Mesendoderm (in vitro differentiated cells): ENCODE results near the gene E2F8.
A peak's percentile ranks its signal among the peaks of the same experiment; 100 is the strongest.

Source experiments
- DNase-seq: peaks from one replicate; pipeline ENCODE4 v3.0.0; 2013
- H2AK5ac ChIP-seq: 2 replicates; pipeline ENCODE4 v1.6.1; 2013; ENCODE audit warnings: low read length, inconsistent platforms
- H2BK120ac ChIP-seq: 2 replicates; pipeline ENCODE4 v1.6.1; 2013; ENCODE audit warnings: low read depth, mild to moderate bottlenecking, low read length, moderate library complexity, mixed read lengths
- H2BK15ac ChIP-seq: replicated peaks from 2 replicates; pipeline ENCODE4 v1.6.1; 2013; ENCODE audit warnings: low read depth, mild to moderate bottlenecking, moderate library complexity
- H2BK5ac ChIP-seq: 2 replicates; pipeline ENCODE4 v1.6.1; 2013; ENCODE audit warnings: low read length, inconsistent platforms
- H3K18ac ChIP-seq: 2 replicates; pipeline ENCODE4 v1.6.1; 2013; ENCODE audit warnings: mild to moderate bottlenecking, low read length, mixed read lengths
- H3K23ac ChIP-seq: one replicate; pipeline ENCODE4 v1.6.1; 2013; ENCODE audit warnings: low read length
- H3K27ac ChIP-seq: 2 replicates; pipeline ENCODE4 v1.5.1; 2013; ENCODE audit warnings: low read depth, mild to moderate bottlenecking, inconsistent platforms, low read length, moderate library complexity
- H3K27me3 ChIP-seq: 2 replicates; pipeline ENCODE4 v1.6.1; 2013; ENCODE audit warnings: low read length, control low read depth, mild to moderate bottlenecking, inconsistent platforms; ENCODE audit not compliant: insufficient read depth, poor library complexity
- H3K36me3 ChIP-seq: 2 replicates; pipeline ENCODE4 v1.6.1; 2013; ENCODE audit warnings: low read length, inconsistent platforms; ENCODE audit not compliant: control insufficient read depth, insufficient read depth
- H3K4ac ChIP-seq: one replicate; pipeline ENCODE4 v1.6.1; 2013; ENCODE audit warnings: low read depth, mild to moderate bottlenecking, low read length, moderate library complexity
- H3K4me1 ChIP-seq: 2 replicates; pipeline ENCODE4 v1.6.1; 2013; ENCODE audit warnings: low read depth, low read length, inconsistent platforms; ENCODE audit not compliant: control insufficient read depth
- H3K4me2 ChIP-seq: 2 replicates; pipeline ENCODE4 v1.6.1; 2013; ENCODE audit warnings: low read length
- H3K4me3 ChIP-seq: 2 replicates; pipeline ENCODE4 v1.5.1; 2013; ENCODE audit warnings: mild to moderate bottlenecking, low read length
- H3K56ac ChIP-seq: one replicate; pipeline ENCODE4 v1.6.1; 2013; ENCODE audit warnings: low read length
- H3K79me1 ChIP-seq: 2 replicates; pipeline ENCODE4 v1.6.1; 2013; ENCODE audit warnings: low read length, inconsistent platforms
- H3K79me2 ChIP-seq: 2 replicates; pipeline ENCODE4 v1.6.1; 2013; ENCODE audit warnings: mild to moderate bottlenecking, low read length; ENCODE audit not compliant: control insufficient read depth, insufficient read depth
- H3K9ac ChIP-seq: 2 replicates; pipeline ENCODE4 v1.6.1; 2013; ENCODE audit warnings: low read length, inconsistent platforms
- H4K5ac ChIP-seq: one replicate; pipeline ENCODE4 v1.6.1; 2013; ENCODE audit warnings: low read length
- H4K8ac ChIP-seq: one replicate; pipeline ENCODE4 v1.6.1; 2013; ENCODE audit warnings: low read depth, mild to moderate bottlenecking, control low read depth, low read length, moderate library complexity
- WGBS: extraction: QIAGEN DNeasy Blood & Tissue Kit; methylation state at CpG from one replicate; pipeline ENCODE4 v1.1.7; 2013; ENCODE audit warnings: low lambda C conversion rate, missing lambda C conversion rate; ENCODE audit not compliant: insufficient coverage; ENCODE audit errors: extremely low coverage; 5-methylcytosine and 5-hydroxymethylcytosine counted together

The E2F8 gene

GRCh38 chr11:19218216-19218615 is 22.5 kb downstream of the E2F8 start:
- H3K36me3 ChIP-seq: peaks cover 2% of the 10 kb centered on the region
- no peaks in the 10 kb centered on the region for H3K79me2 ChIP-seq
- H3K27me3 ChIP-seq: no peaks in the 10 kb centered on the region
- no peaks in the 10 kb centered on the region for H3K4me1 ChIP-seq
- H3K9ac ChIP-seq: no peak overlapping the region
- no peak overlapping the region for H3K18ac ChIP-seq
- no peaks in the 10 kb centered on the region for H3K79me1 ChIP-seq
- H2BK15ac ChIP-seq: no peak overlapping the region
- no peak overlapping the region for H3K23ac ChIP-seq
- no peak overlapping the region for H4K8ac ChIP-seq
- H2BK5ac ChIP-seq: no peak overlapping the region
- no peak overlapping the region for H3K4me3 ChIP-seq
- no peak for DNase-seq
- no peak overlapping the region for H3K56ac ChIP-seq
- H3K27ac ChIP-seq: no peak overlapping the region
- H2AK5ac ChIP-seq: no peak overlapping the region
- no CpG with 5 or more reads among the region's 3 CpGs for WGBS
- no peak overlapping the region for H2BK120ac ChIP-seq
- H3K4ac ChIP-seq: no peak overlapping the region
- H3K4me2 ChIP-seq: no peak overlapping the region
- H4K5ac ChIP-seq: no peak overlapping the region

- Histone ChIP-seq H3K56ac (no peak overlapping the region), H4K8ac (no peak overlapping the region), H2BK15ac (no peak overlapping the region), H3K9ac (no peak overlapping the region), H3K4me1 (no peaks in the 10 kb centered on the region), H3K79me2 (no peaks in the 10 kb centered on the region), H4K5ac (no peak overlapping the region), H3K36me3 (no peaks in the 10 kb centered on the region), H2BK120ac (no peak overlapping the region), H3K23ac (no peak overlapping the region), H3K4ac (no peak overlapping the region), H2AK5ac (no peak overlapping the region), H3K27me3 (no peaks in the 10 kb centered on the region), H2BK5ac (no peak overlapping the region), H3K79me1 (no peaks in the 10 kb centered on the region), H3K4me3 (no peak overlapping the region), H3K4me2 (no peak overlapping the region), H3K27ac (no peak overlapping the region), H3K18ac (no peak overlapping the region)
- no CpG with 5 or more reads among the region's 3 CpGs for WGBS
- no peak for DNase-seq
These were observed 23.9 kb downstream of the E2F8 start for GRCh38 chr11:19216709-19217374.

- H3K4me3 ChIP-seq: no peak overlapping the region
- H2BK5ac ChIP-seq: no peak overlapping the region
- no peak overlapping the region for H3K27ac ChIP-seq
- H3K4ac ChIP-seq: no peak overlapping the region
- H4K5ac ChIP-seq: no peak overlapping the region
- H3K4me1 ChIP-seq: no peaks in the 10 kb centered on the region
- no peaks in the 10 kb centered on the region for H3K79me1 ChIP-seq
- no peak overlapping the region for H2BK120ac ChIP-seq
- no peak overlapping the region for H3K56ac ChIP-seq
- no peak overlapping the region for H4K8ac ChIP-seq
- no peaks in the 10 kb centered on the region for H3K27me3 ChIP-seq
- no peak overlapping the region for H3K23ac ChIP-seq
- no peak for DNase-seq
- H3K4me2 ChIP-seq: no peak overlapping the region
- H3K79me2 ChIP-seq: no peaks in the 10 kb centered on the region
- H3K9ac ChIP-seq: no peak overlapping the region
- WGBS: no CpG with 5 or more reads among the region's 4 CpGs
- H3K18ac ChIP-seq: no peak overlapping the region
- H3K36me3 ChIP-seq: no peaks in the 10 kb centered on the region
- H2AK5ac ChIP-seq: no peak overlapping the region
- H2BK15ac ChIP-seq: no peak overlapping the region
These were observed 24.7 kb downstream of the E2F8 start for GRCh38 chr11:19216021-19216420.

GRCh38 chr11:19209617-19210370 is 31.0 kb downstream of the E2F8 start:
- H3K36me3 ChIP-seq: no peaks in the 10 kb centered on the region
- no peak overlapping the region for H3K27ac ChIP-seq
- H4K5ac ChIP-seq: no peak overlapping the region
- no peak overlapping the region for H3K4ac ChIP-seq
- H3K56ac ChIP-seq: no peak overlapping the region
- H3K18ac ChIP-seq: no peak overlapping the region
- peak; percentile 81 for DNase-seq
- no peak overlapping the region for H2BK5ac ChIP-seq
- H2BK15ac ChIP-seq: no peak overlapping the region
- H3K9ac ChIP-seq: no peak overlapping the region
- no peaks in the 10 kb centered on the region for H3K27me3 ChIP-seq
- H3K79me2 ChIP-seq: no peaks in the 10 kb centered on the region
- no peak overlapping the region for H4K8ac ChIP-seq
- no peak overlapping the region for H2AK5ac ChIP-seq
- H3K79me1 ChIP-seq: no peaks in the 10 kb centered on the region
- WGBS: no CpG with 5 or more reads among the region's 4 CpGs
- peaks cover 3% of the 10 kb centered on the region for H3K4me1 ChIP-seq
- H3K4me3 ChIP-seq: no peak overlapping the region
- no peak overlapping the region for H2BK120ac ChIP-seq
- no peak overlapping the region for H3K23ac ChIP-seq
- no peak overlapping the region for H3K4me2 ChIP-seq

- no peak overlapping the region for H3K56ac ChIP-seq
- no peak overlapping the region for H2AK5ac ChIP-seq
- no peak overlapping the region for H3K9ac ChIP-seq
- H3K23ac ChIP-seq: no peak overlapping the region
- no peak overlapping the region for H3K4me3 ChIP-seq
- H3K4ac ChIP-seq: no peak overlapping the region
- no peak overlapping the region for H2BK120ac ChIP-seq
- no peaks in the 10 kb centered on the region for H3K79me1 ChIP-seq
- no peaks in the 10 kb centered on the region for H3K79me2 ChIP-seq
- H3K4me1 ChIP-seq: peaks cover 3% of the 10 kb centered on the region
- no peak overlapping the region for H3K27ac ChIP-seq
- H3K27me3 ChIP-seq: no peaks in the 10 kb centered on the region
- no peak overlapping the region for H3K18ac ChIP-seq
- H3K36me3 ChIP-seq: no peaks in the 10 kb centered on the region
- H3K4me2 ChIP-seq: no peak overlapping the region
- no peak overlapping the region for H2BK15ac ChIP-seq
- no CpG with 5 or more reads among the region's 3 CpGs for WGBS
- no peak overlapping the region for H4K8ac ChIP-seq
- no peak overlapping the region for H2BK5ac ChIP-seq
- no peak overlapping the region for H4K5ac ChIP-seq
- no peak for DNase-seq
These were observed 31.7 kb downstream of the E2F8 start for GRCh38 chr11:19208959-19209546.
